Stromal cell of bone marrow (primary cell): Measurements from ENCODE around the gene LRR1.
"Not testable (repeated sequence)": the region's sequence is repeated elsewhere in the genome, so short reads cannot be mapped to it uniquely, and the experiment has no call there.

Experiments
- DNase-seq: peaks from one replicate; pipeline ENCODE4 v3.0.0-alpha.2; 2012; ENCODE audit warnings: low read depth

Gene LRR1, protein sequence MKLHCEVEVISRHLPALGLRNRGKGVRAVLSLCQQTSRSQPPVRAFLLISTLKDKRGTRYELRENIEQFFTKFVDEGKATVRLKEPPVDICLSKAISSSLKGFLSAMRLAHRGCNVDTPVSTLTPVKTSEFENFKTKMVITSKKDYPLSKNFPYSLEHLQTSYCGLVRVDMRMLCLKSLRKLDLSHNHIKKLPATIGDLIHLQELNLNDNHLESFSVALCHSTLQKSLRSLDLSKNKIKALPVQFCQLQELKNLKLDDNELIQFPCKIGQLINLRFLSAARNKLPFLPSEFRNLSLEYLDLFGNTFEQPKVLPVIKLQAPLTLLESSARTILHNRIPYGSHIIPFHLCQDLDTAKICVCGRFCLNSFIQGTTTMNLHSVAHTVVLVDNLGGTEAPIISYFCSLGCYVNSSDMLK

DNA sequence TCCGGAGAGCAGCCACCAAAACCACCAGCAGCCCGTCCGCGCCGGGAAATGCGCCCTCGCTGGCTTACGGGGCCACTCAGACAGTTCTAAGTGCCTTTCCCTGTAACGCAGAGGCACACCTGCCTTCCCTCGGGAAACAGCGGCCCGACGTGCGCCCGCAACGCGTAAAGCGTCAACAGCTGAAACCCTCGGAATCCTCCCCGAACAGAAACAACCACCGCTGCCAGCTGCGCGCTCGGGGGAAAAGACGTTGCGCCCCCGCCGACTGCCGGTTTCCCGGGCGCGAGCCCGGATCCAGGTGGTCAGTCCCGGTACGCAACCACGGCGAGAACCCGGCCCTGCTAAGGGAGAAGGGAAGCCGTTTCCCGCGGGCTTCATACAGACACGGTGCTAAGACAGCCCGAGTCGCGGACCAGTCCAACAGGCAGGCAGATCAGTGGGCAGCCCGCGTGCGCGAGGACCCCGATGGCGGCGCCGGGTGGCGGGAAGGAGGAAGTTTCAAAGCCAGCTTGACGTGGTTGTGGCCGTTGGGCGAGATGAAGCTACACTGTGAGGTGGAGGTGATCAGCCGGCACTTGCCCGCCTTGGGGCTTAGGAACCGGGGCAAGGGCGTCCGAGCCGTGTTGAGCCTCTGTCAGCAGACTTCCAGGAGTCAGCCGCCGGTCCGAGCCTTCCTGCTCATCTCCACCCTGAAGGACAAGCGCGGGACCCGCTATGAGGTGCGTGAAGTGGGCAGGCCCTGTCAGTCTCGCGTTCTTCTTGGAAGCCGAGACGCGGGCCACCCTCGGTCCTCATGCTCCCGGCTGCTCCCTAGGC is at the start of gene LRR1:
LRR1 (plus strand) TSS at position 456 of the 816 bp plus-strand sequence; CDS start at position 537, 81 bp downstream.
- DNase-seq, result peak; percentile 55

DNA sequence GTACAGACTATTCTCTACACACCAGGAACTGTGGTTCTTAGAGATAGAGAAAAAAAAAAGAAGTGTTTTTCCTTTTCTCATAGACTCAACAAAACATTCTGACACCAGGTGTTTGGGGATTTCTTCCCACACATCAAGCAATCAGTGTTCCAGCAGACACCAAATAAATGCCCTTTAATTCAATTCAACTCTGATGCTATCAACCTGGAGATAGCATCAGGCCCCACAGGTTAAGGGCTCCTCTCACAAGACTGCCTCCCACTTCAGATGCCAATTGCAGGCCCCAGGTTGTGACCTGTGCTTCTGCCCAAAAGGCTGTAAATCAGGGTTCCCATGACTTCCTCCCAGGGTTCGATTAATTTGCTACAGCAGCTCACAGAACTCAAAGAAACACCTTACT is 49.3 kb upstream of the LRR1 start:
- no peak for DNase-seq

GRCh38 chr14:49549881-49550280 is 48.9 kb upstream of the LRR1 start:
- DNase-seq, result peak; percentile 14

DNA sequence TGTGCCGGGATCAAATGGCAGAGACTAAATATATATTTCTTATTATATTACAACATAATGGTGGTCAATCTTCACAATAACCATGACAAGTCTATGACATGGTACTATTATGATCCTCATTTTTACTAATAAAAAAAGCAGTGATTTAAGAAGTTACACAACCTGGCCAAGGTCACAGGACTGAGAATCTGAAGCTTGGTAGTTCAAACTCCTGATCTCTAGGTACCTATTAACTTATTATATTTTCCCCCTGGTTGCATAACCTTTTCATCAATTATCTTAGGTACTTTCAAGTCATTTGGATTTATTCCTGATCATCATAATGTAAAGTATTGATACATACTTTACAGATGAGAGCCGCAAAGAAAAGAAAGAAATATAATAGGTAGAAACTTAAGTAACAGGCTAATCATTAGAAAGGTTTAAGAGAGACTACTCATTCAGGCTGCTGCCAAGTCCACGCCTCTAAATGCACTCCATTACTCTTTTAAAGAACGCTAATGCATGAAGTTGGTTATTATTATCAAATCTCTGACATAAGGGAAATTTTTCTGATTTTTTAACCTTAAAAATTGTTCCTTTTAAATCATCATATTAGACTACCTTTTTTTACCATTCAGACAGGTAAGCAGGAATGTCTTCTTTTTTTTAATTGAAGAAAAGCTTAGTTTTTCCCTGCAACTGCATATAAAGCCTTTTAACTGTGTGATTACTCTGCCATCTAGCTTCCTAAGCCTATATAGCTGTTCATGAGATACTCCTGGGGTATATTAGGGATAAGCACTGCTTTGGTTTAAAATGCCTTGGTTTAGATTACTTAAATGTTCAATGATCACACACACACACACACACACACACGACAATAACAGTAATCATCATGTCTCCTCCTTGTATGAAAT is 48.2 kb upstream of the LRR1 start:
- DNase-seq, result no peak

DNA sequence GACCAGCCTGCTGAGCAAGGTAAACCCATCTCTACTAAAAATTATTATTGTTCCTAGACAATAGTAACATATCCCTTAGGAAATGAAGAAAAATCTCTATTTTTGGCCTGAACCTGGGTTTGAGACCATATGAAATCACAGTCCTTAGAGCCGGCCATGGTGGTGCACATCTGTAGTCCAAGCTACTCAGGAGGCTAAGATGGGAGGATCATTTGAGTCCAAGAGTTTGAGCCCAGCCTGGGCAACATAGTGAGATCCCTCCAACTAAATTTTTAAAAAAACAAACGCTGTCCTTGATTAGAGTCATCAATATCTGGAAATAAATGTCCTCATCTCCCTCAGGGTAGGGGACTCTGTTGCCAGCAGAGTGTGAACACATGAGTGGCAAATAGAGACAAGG is 47.2 kb upstream of the LRR1 start:
- no peak for DNase-seq

DNA sequence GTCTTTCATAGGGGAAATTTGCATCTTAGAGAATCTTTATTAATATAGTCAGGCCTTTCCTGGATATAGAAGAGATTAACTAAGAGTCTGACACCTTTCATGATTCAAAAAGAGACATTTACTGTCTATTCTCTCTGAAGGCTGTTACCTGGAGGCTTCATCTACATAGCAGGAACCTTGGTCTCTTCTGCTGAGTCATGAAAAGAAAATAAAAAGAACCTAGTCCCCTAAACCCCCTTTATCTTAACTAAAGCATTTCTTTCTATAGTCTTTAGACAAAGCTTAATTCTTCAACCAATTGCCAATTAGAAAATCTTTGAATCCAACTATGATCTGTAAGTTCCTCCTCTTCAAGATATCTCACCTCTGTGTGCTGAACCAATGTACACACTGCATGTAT is 45.6 kb upstream of the LRR1 start:
- no peak for DNase-seq

GRCh38 chr14:49553892-49554291 is 44.8 kb upstream of the LRR1 start:
- no peak for DNase-seq

DNA sequence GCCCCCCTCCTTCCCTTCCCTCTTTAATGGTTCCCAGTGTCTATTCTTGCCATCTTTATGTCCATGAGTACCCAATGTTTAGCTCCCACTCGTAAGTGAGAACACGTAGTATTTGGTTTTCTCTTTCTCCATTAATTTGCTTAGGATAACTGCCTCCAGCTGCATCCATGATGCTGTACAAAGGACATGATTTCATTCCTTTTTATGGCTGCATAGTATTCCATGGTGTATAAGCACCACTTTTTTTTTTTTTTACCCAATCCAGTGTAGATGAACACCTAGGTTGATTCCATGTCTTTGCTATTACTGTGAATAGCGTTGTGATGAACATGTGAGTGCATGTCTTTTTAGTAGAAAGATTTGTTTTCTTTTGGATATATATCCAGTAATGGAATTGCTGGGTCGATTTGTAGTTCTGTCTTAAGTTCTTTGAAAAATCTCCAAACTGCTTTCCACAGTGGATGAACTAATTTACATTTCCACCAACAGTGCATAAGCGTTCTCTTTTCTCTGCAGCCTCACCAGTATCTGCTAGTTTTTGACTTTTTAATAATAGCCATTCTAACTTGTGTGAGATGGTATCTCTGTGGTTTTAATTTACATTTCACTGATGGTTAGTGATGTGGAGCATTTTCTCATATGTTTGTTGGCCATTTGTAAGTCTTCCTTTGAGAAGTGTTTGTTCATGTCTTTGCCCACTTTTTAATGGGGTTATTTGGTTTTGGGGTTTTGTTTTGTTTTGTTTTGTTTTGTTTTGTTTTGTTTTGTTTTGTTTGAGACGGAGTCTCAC is 38.6 kb upstream of the LRR1 start:
- DNase-seq, result no peak

- no peak for DNase-seq
Observed at GRCh38 chr14:49566714-49567113, 32.0 kb upstream of the LRR1 start.

- no peak for DNase-seq
Observed at GRCh38 chr14:49569281-49569680, 29.5 kb upstream of the LRR1 start.

DNA sequence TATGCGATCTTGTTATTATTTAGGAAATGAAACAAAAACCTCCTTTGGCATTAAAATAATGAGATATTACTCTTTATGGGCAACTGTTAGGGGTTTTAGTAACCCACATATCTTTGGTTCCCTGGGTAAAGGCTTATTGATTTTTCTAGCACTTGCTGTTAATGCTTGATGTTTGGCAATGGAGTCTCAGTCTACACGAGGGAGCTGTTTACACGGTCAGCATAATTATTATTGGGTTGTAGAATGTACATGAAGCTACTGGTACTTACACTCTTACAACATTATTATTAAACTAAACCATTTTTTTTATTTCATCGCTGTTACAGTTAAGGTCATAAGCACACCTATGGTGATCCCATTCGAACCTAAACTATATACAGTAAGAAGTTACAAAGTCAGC is 24.7 kb upstream of the LRR1 start:
- DNase-seq, result no peak

GRCh38 chr14:49578141-49578540 is 20.6 kb upstream of the LRR1 start:
- no peak for DNase-seq

DNA sequence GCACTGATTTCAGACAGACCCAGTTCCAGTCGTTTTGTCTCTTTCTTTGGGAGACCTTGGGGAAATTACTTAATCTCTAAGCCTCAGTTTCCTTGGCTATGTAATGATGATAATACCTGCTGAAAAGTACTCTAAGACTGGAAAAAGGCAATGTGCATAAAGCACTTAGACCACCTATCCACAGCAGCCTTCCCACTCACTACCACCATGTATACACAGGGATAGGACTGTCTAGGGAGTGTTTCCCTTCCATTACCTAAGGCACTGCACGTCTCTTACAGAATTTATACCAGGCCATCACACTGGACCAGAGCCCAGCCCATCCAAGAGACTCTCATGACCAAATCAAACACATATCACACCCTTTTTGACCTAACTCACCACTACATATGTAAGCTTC is 18.9 kb upstream of the LRR1 start:
- DNase-seq, result no peak

- no peak for DNase-seq
Observed at GRCh38 chr14:49581209-49582112, 17.3 kb upstream of the LRR1 start.

- DNase-seq, result no peak
Observed at GRCh38 chr14:49582113-49582977, 16.4 kb upstream of the LRR1 start.

DNA sequence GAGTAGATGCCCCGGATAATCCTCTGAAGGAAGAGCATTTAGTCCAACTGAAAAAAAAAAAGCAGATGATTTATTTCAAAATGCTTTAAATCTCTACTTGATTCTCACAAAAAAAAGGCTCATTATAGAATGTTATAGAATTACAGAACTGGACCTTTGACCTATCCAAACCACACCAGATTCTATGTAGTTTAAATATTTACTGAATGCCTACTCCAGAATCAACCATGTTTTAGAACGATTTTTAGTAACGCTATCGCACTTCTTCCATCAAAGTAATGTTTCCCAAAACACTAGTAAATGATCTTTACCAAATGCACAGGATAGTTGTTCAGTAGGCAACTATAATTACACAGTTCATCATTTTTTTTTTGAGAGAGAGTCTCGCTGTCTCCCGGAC is 15.1 kb upstream of the LRR1 start:
- DNase-seq, result no peak

- no peak for DNase-seq
Observed at GRCh38 chr14:49584058-49584457, 14.7 kb upstream of the LRR1 start.

- DNase-seq, result not testable (repeated sequence)
Observed at GRCh38 chr14:49584981-49585640, 13.6 kb upstream of the LRR1 start.
